Hematopoietic multipotent progenitor cell treated with erythropoietin and hydrocortisone succinate and interleukin-3 and kit ligand, for 4 days (in vitro differentiated cells): Measurements from ENCODE around the gene EEA1.

Source experiments
- DNase-seq: peaks from one replicate; pipeline ENCODE4 v3.0.0-alpha.2; 2015

The EEA1 gene

DNA sequence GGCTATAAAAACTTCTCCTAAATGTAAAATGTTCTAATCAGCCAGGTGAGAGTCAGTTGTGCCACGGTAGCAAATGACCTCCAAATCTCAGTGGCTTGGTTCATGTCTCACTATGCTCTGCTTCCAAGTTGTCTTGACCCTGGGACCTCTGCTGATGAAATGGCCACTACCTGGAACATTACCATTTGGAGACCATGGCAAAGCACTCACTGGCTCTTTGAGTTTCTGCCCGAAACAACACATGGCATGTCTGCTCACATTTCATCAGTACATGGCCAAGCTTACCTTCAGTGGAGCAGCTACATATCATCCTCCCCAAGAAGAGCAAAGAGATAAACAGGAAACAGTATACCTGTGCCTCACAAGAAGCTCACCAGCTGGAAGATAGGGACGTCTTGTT is 186.1 kb downstream of the EEA1 start:
- DNase-seq = no peak

DNA sequence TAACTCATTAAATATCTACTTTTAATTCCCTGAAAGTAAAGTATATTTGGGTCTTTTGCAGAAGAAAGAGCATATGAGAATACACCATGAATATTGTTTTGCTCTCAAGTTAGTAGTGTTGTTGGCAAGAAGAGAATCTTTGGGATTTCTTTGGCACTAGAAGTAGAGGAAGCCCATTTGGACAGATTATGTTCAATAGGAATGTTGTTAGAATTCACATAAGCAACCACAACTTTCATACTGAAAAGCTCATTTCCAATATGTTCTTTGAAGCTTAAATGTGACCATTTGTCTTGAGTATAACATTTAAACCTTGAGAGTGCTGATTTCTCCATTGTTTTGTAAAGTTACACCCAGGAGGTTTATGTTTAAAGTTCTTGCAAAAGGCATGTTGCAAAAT is 188.7 kb downstream of the EEA1 start:
- no peak for DNase-seq

GRCh38 chr12:92739113-92739512 is 190.0 kb downstream of the EEA1 start:
- DNase-seq = no peak

DNA sequence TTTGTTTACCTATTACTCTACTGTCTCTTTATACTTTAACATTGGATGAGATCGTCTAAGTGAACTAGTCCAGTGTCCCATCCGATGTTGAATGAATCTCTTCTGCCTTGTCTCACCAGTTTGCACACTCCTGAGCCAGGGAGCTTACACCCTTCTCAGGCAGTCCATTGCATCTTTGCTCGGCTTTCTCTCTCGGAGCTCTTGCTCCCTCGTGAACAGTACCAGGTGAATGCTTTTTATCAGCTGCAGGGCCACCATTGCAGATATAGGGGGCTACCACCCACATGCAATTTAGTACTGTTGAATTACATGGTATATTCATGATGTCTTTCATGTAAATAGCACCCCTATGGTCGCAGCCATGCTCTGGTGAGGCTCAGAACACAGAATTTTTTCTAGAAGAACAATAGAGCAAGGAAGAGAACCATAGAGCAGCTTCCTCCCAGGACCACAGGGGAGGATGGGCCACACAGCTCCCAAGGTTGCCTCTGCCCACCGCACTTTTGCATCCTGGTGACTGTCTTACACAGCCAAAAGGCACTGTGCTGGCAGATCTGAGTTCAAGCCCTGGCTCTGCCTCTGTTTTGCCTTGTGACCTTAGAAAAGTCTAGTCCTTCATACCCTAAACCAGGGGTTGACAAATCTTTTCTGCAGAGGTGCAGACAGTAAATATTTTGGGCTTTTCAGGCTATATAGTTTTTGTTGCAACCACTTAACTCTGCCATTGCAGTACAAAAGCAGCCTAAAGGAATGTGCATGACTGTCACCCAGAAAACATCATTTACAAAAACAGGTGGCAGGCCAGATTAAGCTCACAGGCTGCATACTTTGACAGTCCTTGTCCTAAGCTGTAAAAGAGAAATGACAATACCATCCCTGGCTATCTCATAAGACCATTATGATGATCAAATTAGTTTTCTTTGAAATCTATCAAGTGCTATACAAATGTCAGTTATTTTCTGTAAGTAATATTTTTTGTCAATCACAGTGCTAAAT is 190.9 kb downstream of the EEA1 start:
- DNase-seq = no peak

DNA sequence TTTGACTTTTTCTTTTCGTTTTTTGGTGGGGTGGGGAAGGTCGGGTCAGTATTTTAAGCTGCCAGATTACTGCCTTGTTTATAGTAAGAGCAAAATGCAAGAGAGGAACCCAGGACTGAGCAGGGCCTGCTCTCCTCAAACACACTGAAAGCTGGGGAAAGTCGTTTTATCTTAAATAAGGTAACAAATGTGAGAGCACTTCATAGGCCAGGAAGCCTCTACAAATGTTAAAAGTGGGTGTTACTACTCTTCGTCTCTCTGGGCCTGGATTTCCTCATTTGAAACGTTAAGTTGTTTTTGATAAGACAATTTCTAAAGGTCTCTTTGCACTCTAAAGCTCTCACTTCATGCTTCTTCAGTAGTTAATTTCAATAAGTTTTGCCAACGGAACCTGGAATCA is 192.5 kb downstream of the EEA1 start:
- no peak for DNase-seq

- peak; percentile 21 for DNase-seq
Measured at GRCh38 chr12:92735131-92735721, 193.9 kb downstream of the EEA1 start.

DNA sequence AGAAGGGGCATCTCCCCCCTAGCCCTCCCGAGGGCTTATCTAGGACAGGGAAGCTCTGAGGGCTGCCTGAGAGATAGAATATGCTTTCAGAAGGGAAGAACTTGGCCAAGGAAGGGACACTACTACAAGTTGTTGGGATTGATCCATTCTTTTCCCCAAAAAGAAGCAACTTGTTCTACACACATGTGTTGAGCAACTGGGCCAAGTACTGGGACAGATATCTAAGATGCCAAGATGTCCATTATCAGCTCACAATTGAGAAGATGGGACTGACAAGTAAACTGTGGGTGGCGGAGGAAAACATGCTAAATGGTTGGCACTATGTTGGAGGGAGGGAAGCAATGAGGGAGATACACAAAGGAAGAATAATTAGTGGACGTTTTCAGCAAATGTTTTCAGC is 195.4 kb downstream of the EEA1 start:
- DNase-seq = no peak

- no peak for DNase-seq
Measured at GRCh38 chr12:92733181-92733580, 195.9 kb downstream of the EEA1 start.

- DNase-seq = no peak
Measured at GRCh38 chr12:92732716-92733115, 196.4 kb downstream of the EEA1 start.

GRCh38 chr12:92732216-92732615 is 196.9 kb downstream of the EEA1 start:
- DNase-seq = no peak

DNA sequence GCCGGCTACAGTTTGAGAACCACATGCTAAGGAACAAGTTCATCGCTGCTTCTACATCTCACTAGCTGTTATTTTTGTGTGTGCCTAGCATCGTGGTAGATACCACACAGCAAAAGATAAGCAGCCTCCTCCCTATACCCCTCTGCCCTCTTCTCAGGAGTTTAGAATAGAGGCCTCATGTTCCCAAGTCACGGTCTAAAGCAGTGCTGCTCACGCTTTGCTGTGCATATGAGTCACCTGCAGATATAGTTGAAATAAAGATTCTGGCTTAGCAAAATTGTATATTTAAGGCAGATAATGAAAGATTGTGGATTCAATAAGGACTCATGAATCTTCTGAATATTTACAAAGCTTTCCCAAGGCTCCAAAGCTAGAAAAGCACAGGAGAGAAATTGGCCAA is 198.3 kb downstream of the EEA1 start:
- DNase-seq = no peak

DNA sequence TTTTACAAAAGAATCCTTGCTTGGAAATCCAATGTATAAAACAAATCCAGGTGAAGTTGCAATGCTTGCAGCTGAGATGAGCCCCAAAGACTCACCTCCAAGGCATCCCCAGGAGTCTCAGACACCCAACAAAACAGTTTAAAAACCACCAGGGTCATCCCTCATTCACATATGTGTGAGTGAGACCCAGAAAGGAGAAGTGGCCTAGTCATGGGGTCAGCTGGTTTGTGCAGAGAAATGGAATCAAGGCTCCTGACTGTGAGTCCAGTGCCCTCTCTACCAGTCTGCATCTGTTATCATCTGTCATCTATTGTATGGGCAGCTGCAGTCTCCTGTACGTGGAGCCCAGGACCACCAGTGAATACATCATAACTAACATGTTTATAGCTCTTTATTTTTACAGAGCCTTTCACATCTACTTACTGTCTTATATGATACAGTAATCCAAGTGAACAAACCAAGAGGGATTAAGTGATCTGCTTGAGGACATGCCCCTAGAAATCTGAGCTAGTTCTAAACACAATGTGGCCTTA is 199.3 kb downstream of the EEA1 start:
- peak; percentile 18 for DNase-seq

DNA sequence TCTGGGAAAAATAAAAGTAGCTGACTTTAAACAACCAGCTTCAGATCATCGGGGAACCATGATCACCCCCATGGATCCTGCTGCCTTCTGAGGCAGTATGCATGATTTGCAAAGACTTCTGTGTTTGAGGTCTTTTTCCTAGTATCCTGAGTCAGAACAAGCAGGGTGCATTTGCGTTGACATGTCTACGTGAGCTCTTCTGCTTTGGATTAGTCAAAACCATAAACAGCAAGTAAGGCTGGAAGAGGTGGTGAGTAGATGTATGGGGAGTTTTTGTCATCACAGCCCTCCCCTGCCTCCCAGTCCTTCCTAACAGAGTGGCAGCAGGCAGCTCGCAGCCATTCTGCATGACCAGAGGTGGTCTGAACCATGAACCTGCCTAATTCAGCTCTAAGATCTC is 202.2 kb downstream of the EEA1 start:
- no peak for DNase-seq

- no peak for DNase-seq
Measured at GRCh38 chr12:92722897-92723296, 206.2 kb downstream of the EEA1 start.

GRCh38 chr12:92721656-92722055 is 207.4 kb downstream of the EEA1 start:
- DNase-seq = no peak

GRCh38 chr12:92721130-92721529 is 208.0 kb downstream of the EEA1 start:
- no peak for DNase-seq
